Measurements from ENCODE around the gene HS6ST3. TPM values are rescaled to one million over a fixed set of nuclear protein-coding genes. Genes with fewer than 3 reads are reported as not detected.

The HS6ST3 gene
- total RNA-seq, 1 experiment from 2014 or later, result 1.2 TPM

- TF ChIP-seq, protein P1, sequence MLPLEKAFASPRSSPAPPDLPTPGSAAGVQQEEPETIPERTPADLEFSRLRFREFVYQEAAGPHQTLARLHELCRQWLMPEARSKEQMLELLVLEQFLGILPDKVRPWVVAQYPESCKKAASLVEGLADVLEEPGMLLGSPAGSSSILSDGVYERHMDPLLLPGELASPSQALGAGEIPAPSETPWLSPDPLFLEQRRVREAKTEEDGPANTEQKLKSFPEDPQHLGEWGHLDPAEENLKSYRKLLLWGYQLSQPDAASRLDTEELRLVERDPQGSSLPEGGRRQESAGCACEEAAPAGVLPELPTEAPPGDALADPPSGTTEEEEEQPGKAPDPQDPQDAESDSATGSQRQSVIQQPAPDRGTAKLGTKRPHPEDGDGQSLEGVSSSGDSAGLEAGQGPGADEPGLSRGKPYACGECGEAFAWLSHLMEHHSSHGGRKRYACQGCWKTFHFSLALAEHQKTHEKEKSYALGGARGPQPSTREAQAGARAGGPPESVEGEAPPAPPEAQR (CRISPR knock-in tag; IDR thresholded peaks at IDR 0.05), result no peak
- TF ChIP-seq, protein P2, sequence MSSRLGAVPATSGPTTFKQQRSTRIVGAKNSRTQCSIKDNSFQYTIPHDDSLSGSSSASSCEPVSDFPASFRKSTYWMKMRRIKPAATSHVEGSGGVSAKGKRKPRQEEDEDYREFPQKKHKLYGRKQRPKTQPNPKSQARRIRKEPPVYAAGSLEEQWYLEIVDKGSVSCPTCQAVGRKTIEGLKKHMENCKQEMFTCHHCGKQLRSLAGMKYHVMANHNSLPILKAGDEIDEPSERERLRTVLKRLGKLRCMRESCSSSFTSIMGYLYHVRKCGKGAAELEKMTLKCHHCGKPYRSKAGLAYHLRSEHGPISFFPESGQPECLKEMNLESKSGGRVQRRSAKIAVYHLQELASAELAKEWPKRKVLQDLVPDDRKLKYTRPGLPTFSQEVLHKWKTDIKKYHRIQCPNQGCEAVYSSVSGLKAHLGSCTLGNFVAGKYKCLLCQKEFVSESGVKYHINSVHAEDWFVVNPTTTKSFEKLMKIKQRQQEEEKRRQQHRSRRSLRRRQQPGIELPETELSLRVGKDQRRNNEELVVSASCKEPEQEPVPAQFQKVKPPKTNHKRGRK (CRISPR knock-in tag; IDR thresholded peaks at IDR 0.05; ENCODE audit: borderline replicate concordance), result no peak
- TF ChIP-seq NR1H2 (CRISPR knock-in tag; IDR thresholded peaks at IDR 0.05), result no peak
- no peak for TF ChIP-seq GTF2I (CRISPR knock-in tag; conservative IDR thresholded peaks at IDR 0.05)
- TF ChIP-seq NFE2L1 (CRISPR knock-in tag; IDR thresholded peaks at IDR 0.05), result no peak
- TF ChIP-seq ARID4B (CRISPR knock-in tag; IDR thresholded peaks at IDR 0.05; ENCODE audit: borderline replicate concordance), result no peak
- TF ChIP-seq, protein P3, sequence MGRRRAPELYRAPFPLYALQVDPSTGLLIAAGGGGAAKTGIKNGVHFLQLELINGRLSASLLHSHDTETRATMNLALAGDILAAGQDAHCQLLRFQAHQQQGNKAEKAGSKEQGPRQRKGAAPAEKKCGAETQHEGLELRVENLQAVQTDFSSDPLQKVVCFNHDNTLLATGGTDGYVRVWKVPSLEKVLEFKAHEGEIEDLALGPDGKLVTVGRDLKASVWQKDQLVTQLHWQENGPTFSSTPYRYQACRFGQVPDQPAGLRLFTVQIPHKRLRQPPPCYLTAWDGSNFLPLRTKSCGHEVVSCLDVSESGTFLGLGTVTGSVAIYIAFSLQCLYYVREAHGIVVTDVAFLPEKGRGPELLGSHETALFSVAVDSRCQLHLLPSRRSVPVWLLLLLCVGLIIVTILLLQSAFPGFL (CRISPR knock-in tag; IDR thresholded peaks at IDR 0.05; ENCODE audit: borderline replicate concordance), result no peak
- no peak for TF ChIP-seq MLX (CRISPR knock-in tag; IDR thresholded peaks at IDR 0.05)
Observed at GRCh38 chr13:96553796-96554195, 463.9 kb downstream of the HS6ST3 start (continued).

DNA sequence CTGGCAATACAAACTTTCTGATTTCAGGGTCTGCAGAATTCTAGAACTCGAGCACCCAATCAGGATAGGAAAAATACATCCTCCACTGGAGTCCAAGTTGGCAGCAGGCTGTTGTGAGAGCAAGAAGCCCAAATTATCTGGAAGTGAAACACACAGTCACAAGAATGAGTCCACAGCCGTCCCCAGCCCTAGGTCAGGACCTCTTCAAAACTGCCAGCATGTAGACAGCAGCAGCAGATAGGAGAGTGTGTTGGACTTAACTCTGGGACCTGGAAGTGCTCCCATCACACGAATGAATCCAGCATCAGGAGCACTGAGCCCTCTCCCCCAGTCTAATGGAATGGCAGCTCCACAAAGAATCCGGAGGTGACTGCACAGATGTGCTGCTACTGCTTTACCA is 483.7 kb downstream of the HS6ST3 start:
- ChIA-PET POLR2A (interaction anchor here (0.6 kb wide), 1 partner anchor 16 kb away, joined by 6 read pairs; no protein-coding TSS in a partner anchor), CTCF (no interaction called here)
- TF ChIP-seq EMX1 (CRISPR knock-in tag; IDR thresholded peaks at IDR 0.05), result no peak
- TF ChIP-seq NR3C1 (CRISPR knock-in tag; conservative IDR thresholded peaks at IDR 0.05; ENCODE audit: low read depth), result no peak
- TF ChIP-seq ZNF121 (CRISPR knock-in tag; IDR thresholded peaks at IDR 0.05), result no peak
- no peak for TF ChIP-seq ELF4 (CRISPR knock-in tag; IDR thresholded peaks at IDR 0.05; ENCODE audit: low read depth)
- TF ChIP-seq IRF2 (CRISPR knock-in tag; IDR thresholded peaks at IDR 0.05; ENCODE audit: borderline replicate concordance, low read depth), result no peak
- no peak for TF ChIP-seq OVOL2 (CRISPR knock-in tag; IDR thresholded peaks at IDR 0.05; ENCODE audit: borderline replicate concordance)
- TF ChIP-seq ARID4B (CRISPR knock-in tag; IDR thresholded peaks at IDR 0.05; ENCODE audit: borderline replicate concordance), result no peak
- no peak for TF ChIP-seq ATF3 (CRISPR knock-in tag; conservative IDR thresholded peaks at IDR 0.05)
- H3K27me3 Mint-ChIP-seq (ENCODE audit: low read depth), result no peaks in the 10 kb centered on the region
- no peak overlapping the region for H3K4me3 Mint-ChIP-seq
- H3K4me1 Mint-ChIP-seq, result no peaks in the 10 kb centered on the region
- H3K9me3 Mint-ChIP-seq, result no peaks in the 10 kb centered on the region
- DNase-seq (ENCODE audit: low spot score) (no peak), ATAC-seq (no peak)
- H3K27ac Mint-ChIP-seq, result no peak overlapping the region
- no peaks in the 10 kb centered on the region for H3K36me3 Mint-ChIP-seq

Data from WTC11 (cell line).